HG02571 (cell line): ENCODE data around the gene SRCIN1.

ENCODE experiments used
- ATAC-seq: cut with Tn5 transposase; IDR thresholded peaks from one replicate; pipeline ENCODE4 v1.9.1; 2021; ENCODE audit warnings: mild to moderate bottlenecking, moderate library complexity; ENCODE audit not compliant: unreplicated experiment

Gene SRCIN1

DNA sequence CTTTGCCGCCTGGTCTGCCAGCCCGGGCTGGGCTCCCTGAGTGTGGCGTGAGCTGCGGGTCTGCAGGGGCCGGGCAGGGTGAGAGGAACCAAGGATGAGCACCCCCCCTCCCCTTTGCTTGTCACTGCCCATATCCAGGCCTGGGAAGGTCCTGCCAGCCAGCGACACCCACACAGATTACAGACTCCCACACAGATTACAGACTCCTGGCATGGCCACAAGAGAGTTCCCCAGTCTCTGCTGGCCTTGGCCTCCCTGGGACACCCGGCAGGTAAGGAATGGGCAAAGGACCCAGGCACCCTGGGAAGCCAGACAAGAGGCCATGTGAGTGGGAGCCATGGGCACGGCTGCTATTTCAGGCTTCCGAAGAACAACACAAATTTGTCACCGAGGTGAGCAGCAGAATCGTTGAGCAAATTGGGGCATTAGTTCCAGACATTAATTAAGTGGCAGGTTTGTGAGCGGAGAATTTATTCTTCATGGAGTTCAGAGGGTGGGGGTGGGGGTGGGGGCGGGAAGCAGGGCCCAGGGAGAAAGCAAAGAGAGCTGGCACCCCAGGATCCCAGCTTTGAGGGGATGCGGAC, 41.4 kb downstream of the SRCIN1 start:
- ATAC-seq, result no peak

DNA sequence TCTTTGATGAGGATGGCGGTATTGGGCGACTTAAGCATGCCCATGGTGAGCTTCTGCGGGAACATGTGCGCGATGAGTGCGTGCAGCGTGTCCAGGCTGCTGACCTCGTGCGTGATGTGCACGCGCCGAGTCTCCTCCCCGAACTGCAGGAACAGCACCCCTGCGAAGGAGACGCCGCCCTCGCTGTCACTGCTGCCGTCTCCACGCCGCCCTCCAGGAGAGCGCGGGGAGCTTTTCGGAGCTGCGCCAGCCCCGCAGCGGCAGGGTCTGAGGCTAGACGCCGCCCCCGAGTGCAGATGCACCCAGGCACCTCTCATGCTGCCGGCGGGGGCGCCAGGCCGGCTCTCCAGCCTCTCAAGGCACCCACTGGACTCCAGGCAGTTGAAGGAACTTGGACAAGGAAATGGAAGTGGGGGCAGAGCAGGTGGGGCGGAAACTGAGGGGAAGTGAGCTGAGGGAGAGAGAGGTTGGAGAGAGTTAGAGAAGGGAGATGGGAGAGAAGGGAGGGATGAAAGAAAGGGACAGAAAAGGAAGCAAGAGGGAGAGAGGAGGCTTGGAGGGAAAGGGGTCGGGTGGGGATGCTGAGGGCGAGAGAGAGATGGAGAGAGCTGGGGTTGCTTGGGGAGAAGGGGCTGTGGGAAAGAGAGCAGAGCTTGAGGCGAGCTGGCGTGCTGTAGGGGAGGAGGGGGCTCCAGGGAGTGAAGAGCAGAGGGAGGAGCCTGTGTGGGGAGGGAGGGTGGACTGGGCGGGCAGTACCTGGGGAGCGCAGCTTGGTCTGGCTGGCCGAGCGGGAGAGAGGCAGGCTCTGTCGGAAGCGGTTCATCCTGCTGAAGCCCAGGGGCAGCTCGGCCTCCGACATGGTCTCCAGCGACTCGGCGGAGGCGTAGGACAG, 42.1 kb downstream of the SRCIN1 start:
- no peak for ATAC-seq

DNA sequence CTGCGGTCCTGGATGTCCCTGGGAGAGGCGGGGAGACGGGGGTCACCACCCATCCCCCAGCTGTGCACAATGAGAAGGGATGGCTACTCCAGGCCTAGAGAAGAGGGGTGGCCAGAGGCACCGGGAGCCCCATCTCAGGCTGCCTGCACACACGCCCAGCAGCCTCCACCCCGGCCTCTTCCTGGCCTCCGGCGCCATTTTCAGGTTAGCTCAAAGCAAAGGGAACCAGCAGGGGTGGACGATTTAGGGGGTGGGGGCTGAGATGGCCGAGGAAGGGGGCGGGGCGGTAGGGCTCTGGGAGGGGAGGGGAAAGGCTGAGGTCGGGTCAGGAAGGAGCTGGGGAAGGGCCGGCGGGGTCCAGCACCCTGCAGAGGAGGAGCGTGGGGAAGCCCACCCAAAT, 42.8 kb downstream of the SRCIN1 start:
- ATAC-seq, result no peak

DNA sequence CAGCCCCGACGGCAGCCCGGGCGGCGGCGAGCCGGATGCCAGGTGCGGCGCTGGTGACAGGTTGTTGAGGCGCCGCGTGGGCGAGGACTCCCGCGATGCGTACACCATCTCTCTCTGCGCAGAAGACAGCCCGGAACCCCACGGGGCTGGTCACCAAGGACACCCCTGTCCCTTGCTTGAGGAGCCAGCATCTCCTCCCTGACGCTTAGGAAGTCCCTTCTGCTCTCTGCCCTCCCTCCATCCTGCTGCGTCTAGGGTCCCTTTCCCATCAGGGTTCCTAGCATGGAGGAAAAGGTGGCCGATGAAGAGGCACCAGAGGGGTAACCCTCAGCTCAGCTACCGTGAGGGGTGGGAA, 43.6 kb downstream of the SRCIN1 start:
- ATAC-seq, result no peak

DNA sequence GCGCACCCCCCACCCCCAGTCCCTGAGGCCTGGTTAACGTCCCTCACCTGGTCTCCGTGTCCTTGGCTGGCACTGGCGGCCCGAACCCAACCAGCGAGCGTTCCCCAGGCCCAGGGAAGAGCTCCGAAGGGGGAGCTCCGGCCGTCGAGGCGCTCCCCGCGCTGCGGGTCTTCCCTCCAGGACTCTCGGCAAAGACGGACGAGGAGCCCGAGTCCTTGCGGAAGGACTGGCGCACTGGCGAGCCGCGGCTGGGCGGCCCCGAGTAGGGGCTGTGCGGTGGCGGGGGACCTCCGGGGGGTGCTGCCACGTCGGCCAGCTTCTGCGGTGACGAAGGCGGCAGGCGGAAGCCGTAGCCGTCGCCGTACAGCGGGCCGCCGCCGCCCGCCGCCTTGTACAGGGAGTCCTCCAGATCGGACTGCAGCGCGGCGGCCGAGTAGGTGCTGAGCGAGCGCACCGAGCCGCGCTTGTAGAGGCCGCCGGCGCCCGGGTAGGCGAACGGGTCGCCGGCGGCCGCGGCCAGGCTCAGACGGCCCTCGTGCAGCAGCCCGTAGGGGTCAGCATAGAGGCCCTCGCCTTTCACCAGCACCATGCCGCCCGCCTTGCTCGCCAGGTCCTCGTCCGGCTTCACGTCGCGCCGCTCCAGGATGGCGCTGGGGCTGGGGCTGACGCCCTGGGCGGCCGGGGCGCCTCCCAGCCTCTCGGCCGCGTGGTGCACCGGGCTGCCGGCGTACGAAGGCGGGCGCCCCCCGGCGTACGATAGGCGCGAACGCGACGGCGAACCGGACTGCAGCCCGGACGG, 44.1 kb downstream of the SRCIN1 start:
- ATAC-seq, result no peak

DNA sequence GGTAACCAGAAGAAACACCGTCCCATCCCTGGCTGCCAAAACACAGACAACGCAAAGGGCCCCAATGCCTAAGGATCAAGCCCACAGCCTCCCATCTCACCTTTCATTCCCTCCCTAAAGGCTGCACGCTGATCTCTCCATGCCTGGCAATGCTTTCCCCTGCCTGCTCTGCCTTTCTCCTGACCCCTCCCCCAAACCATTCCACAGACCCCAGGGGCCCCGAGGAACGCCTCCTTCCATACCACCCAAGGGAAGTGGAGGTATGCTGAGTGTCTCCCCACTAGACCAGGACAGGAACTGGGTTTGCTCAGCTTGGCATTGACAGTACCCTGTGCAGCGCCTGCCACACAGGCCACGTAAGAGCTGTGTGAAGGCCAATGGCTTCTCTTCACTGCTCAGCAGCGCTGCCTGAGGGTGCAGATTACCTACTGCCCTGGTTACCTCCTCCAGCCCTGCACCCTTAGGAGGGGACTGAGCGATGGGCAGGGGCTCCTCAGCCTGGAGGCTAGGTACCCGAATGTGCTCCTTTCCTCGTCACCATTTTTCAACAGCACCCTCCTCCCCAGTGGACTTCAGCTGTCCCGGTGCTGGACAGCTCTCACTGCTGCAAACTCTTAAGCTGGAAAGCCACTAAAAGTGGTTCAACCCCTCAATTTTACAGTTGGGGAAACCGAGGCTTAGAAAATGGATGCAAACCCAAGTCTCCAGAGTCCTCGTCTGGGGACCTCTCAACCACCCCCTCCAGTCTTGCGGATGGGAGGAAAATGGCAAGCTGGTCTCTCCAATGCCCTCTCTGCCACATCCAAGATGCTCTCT, 45.0 kb downstream of the SRCIN1 start:
- ATAC-seq, result no peak

DNA sequence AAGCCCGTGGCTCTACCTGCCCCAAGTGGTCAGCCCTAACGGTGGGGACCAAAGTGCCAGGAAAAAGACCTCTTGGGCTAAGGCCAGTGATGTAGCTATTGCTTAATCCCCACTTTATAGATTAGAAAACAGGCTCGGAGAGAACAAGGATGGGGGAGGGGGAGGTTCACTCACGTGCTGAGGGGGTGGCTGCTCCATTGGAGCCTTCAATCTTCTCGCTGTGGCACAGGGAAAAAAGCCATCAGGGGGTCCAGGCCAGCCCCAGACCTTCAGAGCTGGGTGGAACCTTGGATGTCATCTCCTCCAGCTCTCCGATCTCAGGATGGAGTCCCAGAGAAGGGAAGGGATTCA, 45.9 kb downstream of the SRCIN1 start:
- no peak for ATAC-seq

DNA sequence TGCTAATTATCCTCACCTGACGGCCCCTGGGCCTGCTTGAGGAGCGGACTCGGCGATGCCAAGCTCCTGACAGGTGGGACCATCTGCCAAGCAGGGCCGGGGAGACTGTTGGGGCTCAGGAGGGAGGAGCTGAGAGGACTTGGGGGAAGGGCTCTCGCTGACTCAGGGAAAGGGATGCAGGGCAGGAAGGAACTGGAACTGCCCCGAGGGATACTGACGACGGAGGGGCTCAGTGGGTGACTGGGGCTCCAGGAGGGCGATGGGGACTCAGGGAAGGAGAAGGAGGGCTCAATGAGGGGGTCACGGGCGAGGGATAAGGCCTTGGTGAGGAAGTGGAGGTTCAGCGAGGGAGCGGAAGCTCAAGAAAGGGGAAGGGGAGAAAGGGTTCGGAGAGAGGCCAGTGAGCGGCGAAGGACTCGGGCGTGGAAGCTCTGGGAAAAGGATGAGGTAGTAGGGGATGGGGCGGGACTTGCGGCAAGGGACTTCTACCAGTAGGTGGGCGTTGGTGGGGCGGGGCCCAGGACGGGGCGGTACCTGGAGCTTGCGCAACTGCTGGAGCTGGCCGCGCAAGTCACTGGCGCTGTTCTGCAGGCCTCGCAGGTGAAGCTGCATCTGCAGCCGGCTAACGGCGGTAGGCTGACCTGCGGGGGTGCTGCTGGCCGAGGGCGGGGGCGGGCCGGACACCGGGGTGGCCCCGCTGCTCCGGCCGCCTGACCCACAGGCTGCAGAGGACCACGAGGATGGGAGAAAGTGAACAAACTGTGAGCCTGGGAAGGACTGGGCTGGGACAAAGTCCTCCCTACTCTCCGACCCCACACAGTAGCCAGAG, 46.5 kb downstream of the SRCIN1 start:
- peak; percentile 69 for ATAC-seq

DNA sequence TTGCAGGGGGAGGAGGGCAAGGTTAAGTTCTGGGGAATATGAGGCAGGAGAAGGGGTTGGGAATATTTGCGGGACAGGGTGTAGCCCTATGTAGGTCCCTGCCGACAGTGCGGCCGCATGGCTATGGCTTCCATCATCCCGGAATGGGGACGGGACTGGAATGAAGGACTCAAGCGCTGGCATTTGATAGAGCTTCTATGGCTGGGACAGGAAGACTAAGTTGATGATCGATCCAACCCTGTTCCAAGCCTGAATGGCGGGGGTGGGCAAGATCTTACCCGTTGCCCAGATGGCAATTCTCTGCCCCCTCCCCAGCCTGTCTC, 47.1 kb downstream of the SRCIN1 start:
- no peak for ATAC-seq

DNA sequence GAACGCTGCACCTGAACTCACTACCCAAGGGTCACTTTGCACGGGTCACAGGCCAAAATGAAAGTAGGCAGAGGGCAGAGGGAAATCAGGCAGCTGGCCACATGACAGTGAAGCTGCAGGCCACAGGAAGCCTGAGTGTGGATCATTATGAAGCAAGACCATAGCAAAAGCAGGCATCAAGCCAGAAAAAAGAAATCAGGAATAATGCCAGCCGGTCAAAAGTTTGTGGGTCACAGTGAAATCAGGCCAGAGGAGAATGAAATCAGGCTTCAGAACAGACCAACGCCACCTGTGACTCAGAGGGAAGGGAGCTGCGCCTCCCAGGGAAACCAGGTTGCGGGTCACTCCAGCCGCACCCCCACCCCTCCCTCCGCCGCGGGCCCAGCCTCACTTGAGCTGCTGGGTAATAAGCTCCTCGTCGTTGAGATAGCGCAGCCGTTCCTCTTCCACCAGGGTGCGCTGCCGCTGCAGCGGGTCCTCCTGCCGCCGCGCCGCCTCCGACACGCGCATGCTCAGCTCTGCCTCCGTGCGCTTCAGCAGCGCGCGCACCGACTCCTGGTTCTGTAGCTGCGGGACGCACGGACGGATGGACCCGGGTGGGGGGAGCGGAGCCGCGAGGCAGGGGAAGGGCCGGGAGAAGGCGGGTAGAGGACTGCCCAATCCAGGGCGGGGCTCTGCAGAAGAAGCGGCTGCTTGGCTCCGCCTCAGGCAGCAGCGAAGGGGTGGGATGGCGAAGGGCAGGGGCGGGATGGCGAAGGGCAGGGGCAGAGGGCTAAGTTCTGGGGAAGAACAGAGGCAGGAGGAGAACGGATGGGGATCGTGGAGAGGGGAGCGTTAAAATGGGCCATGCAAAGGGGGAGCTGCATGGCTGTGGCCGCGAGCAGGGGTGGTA, 47.7 kb downstream of the SRCIN1 start:
- ATAC-seq, result no peak

DNA sequence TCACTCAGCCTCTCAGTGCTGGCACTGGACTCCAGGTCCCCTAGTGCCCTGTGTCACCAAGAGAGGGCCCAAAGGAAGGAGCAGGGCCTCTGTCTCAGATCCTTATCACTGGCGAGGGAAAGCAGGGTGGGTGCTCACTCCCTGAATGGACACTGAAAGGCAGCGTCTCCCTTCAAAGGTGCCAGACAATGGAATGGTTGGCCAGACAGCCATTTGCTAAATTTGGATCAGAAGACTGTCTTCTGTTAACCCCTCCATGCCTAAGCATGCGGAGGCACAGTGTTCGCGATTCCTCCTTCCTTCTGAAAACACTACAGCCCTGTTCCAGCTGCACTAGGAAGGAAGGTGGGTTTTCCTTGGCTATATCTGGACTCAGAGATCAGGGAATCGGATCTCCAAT, 48.4 kb downstream of the SRCIN1 start:
- no peak for ATAC-seq

DNA sequence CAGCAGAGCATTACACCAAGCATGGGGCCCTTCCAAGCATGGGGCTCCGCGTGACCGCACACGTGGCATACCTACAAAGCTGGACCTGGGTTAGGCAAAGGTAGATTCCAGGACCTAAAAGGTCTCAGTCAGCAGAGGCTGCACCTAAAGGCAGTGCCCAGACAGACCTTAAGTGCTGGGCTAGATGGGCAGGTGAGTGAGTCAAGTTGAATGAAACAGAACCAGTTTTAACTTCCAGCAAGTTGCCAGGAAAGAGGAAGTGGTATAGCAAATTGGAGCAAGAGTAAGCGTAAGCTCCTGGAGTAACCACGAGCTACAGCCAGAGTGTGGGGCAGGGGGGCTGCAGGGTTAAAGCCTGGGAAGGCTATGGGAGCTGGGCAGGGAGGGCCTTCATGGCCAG, 49.5 kb downstream of the SRCIN1 start:
- no peak for ATAC-seq

DNA sequence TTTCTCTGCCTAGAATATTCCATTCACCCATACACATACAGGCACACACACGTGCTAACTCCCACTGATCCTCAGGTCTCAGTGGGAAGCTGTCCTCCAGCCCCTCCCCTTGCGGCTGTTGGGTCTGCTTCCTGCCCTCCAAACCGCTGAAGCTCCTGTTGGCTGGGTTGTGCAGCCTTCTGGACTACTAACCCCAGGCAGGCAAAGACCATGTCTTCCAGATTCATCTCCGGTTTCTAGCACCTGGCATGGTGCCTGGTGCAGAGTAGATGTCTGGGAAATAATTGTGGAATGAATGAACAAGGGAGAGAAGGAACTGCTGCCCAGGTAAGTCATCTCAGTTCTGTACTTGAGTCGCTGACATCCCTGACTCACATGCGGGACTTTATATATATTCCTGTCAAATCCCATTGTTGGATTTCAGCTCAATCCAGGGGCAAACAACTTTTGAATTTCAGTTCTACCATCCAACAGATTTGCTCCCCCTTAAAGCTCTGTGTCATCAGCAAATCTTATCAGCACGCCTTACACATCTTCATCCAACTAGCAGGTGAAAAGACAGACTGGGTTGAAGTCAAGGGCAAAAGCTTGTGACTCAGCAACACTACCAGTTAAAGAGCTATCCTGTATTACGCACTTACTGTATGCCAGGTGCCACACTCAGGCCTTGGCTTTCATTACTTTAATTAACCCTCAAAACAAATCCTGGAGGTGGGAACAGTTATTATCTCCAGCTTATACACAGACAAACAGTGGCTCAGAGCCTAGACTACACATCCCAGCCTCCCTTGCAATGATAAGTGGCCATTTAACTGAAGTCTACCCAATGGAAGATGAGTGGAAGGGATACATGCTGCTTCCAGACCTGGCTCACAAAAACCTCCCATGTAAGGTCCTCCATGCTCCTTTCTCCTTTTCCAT, 51.1 kb downstream of the SRCIN1 start:
- no peak for ATAC-seq

DNA sequence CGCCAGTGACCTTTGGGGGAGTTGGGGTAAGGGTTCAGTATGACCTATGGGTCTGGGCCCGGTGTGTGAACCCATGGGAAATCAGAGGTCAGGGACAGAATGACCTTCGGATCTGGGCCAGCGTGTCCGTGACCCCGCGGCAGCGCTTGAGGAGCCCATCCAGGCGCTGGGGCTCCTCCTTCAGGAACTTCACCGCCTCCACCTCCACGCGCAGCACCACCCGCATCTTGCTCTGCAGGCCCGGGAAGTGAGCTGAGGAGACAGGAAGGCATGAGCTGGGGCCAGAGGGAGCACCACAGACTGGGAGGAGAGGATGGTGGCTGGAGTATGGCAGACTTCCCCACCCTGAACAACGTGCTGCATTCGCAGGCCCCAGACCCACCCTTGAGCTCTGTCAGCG, 53.4 kb downstream of the SRCIN1 start:
- no peak for ATAC-seq

DNA sequence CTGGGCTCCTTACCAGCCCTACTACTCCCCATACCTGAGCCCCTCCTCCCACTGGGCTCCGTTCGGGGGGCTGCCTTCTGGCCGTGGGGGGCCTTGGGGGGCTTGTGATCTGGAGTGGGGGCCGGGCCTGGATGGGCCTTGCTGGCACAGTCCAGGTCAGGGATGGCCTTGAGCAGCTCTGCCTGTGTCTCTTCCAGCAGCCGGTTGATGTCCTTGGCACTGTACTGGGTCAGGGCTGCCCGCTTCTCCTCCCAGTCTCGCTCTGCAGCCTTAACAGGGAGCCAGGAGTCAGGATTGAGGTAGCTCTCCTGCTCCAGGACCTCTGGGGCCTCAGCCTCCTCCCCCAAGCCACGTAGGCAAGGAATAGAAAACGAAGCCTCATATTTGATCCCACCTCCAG, 54.6 kb downstream of the SRCIN1 start:
- ATAC-seq, result no peak

DNA sequence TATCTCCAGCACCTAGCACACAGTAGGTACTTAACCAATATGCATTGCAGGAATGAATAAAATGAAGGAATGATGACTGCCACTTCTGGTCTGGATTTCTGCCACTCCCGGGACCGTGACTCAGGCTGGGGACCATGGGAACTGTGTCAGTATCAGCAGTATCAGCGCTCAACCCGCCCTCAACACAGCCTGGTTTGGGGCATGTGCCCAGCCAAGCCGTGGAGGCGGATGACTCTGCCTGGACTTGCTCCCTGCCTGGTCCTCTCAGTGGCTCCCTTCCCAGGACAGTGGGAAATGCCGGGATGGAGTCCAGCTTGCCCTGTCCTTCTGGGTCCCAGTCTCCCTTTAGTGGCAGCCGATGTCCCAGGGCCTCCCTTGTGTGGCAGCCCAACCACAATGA, 55.1 kb downstream of the SRCIN1 start:
- no peak for ATAC-seq

DNA sequence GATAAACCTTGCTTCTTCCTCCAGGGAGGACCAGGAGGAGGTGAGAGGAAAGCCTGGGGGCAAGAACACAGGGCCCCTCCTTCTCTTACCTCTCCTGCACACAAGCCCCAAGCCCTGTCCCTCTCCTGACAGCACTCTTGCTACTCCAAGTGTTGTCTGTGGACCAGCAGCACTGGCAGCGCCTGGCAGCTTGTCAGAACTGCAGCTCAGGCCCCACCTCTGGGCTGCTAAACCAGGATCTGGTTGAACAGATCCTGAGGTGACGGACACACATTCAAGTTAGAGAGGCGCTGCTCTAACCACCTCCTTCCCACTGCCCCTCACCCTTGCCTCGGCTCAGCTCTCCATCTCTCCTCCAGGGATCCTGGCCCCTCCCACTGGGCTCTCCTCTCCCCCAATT, 56.5 kb downstream of the SRCIN1 start:
- no peak for ATAC-seq

DNA sequence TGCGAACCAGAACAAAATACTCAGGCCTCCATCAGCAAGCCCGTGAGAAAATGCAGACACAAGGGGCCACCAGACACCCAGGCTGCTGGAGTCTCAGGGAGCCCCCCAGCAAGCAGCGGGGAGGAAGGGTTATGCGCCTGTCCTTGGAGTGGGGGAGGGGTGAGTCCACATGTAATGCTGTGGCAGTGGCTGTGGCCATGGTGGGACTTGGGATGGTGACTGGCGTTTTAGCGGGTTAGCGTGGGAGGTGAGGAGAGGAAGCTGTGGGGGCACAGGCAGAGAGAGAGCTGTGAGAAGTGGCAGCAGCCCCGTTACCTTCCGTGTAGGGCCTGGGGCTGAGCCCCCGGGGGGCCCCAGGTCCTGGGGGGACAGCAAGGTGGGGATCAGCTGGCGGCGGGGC, 58.3 kb downstream of the SRCIN1 start:
- no peak for ATAC-seq
